ENCODE data around the gene PCBD2. TPM values are rescaled to one million over a fixed set of nuclear protein-coding genes. Genes with fewer than 3 reads are reported as not detected.

Gene PCBD2
- total and polyA plus RNA-seq, 2 of the 8 experiments (the other 6 are each of a cell fraction or from before 2014, with no cell fraction given), result 4.8 to 10.3 TPM

- no peaks in the 10 kb centered on the region for H3K23me2 ChIP-seq (ENCODE audit: low read depth, low read length)
- WGBS, 2 experiments (ENCODE audit: extremely low coverage in 1 of 2, insufficient coverage in 1 of 2, insufficient read length in 1 of 2, insufficient replicate concordance in 2 of 2, low coverage in 1 of 2, low lambda C conversion rate in 2 of 2, missing lambda C conversion rate in 1 of 2), result 94% methylated on average over 2 of the region's 2 CpGs; no CpG with 5 or more reads in 1 of the 2 experiments
- no peak overlapping the region for H3K4me3 ChIP-seq (ENCODE audit: extremely low read depth in 1 of 4, insufficient read depth in 2 of 4, low read depth in 3 of 4, low read length in 4 of 4)
- peaks cover 0 to 9% (median 4%) of the 10 kb centered on the region in 4 experiments; a peak in 4 of 7 replicates for H3K4me1 ChIP-seq (replicated peaks in 1 of 4; ENCODE audit: control insufficient read depth in 3 of 4, insufficient read depth in 4 of 4, low read length in 3 of 4)
- H2BK12ac ChIP-seq (ENCODE audit: low read depth, low read length), result no peak overlapping the region
- no peak overlapping the region for H3K27ac ChIP-seq (ENCODE audit: low read depth, low read length)
- no peaks in the 10 kb centered on the region for H3K79me2 ChIP-seq (ENCODE audit: control insufficient read depth in 1 of 2, insufficient read depth in 2 of 2, low read length in 2 of 2)
- H4K91ac ChIP-seq (replicated peaks; ENCODE audit: insufficient read length, low read length), result no peak overlapping the region
- H3K18ac ChIP-seq (ENCODE audit: extremely low read depth, low read length), result no peak overlapping the region
- DNase-seq (ENCODE audit: low read depth in 1 of 2, low spot score in 2 of 2), result no peak
- H2BK5ac ChIP-seq (ENCODE audit: low read depth, low read length), result no peak overlapping the region
- no peak overlapping the region for H2BK120ac ChIP-seq (replicated peaks; ENCODE audit: low read depth, low read length)
- no peaks in the 10 kb centered on the region for H3K36me3 ChIP-seq (ENCODE audit: control insufficient read depth in 2 of 4, insufficient read depth in 4 of 4, low read length in 3 of 4)
- no peak overlapping the region for H3K9ac ChIP-seq (replicated peaks in 1 of 4; ENCODE audit: extremely low read depth in 1 of 4, low read depth in 3 of 4, low read length in 3 of 4)
- no peak overlapping the region for H4K5ac ChIP-seq (ENCODE audit: insufficient read length, low read depth, low read length)
- no peaks in the 10 kb centered on the region for H4K20me1 ChIP-seq (replicated peaks in 1 of 2; ENCODE audit: control insufficient read depth in 1 of 2, insufficient read depth in 2 of 2, low read length in 2 of 2)
- no peak overlapping the region for H2AK5ac ChIP-seq (ENCODE audit: low read depth, low read length)
- no peaks in the 10 kb centered on the region for H3K79me1 ChIP-seq (ENCODE audit: low read depth, low read length)
- CTCF ChIA-PET (ENCODE audit: partially characterized antibody), result no interaction called here
- H2BK15ac ChIP-seq (ENCODE audit: low read length), result no peak overlapping the region
- no peak overlapping the region for H3K23ac ChIP-seq (ENCODE audit: insufficient read length)
- no peak overlapping the region for H2AFZ ChIP-seq (ENCODE audit: low read length)
- no peak for FAIRE-seq
- no peak overlapping the region for H3K14ac ChIP-seq (ENCODE audit: insufficient read length)
- TF ChIP-seq TBP (IDR thresholded peaks at IDR 0.05; ENCODE audit: low read depth, low read length) (no peak), CHD2 (IDR thresholded peaks at IDR 0.05; ENCODE audit: low read length) (no peak), SIN3A (conservative IDR thresholded peaks at IDR 0.05 in 1 of 2, IDR thresholded peaks at IDR 0.05 in 1 of 2; ENCODE audit: low read depth in 1 of 2, low read length in 2 of 2) (no peak), EP300 (IDR thresholded peaks at IDR 0.05; ENCODE audit: borderline replicate concordance in 1 of 2, low read depth in 2 of 2, low read length in 2 of 2) (no peak), SIX5 (IDR thresholded peaks at IDR 0.05; ENCODE audit: low read depth, low read length) (no peak), TEAD4 (IDR thresholded peaks at IDR 0.05; ENCODE audit: low read depth, low read length) (no peak), NANOG (IDR thresholded peaks at IDR 0.05; ENCODE audit: insufficient read depth, low read depth, low read length, poor library complexity, severe bottlenecking) (no peak), SRF (IDR thresholded peaks at IDR 0.05; ENCODE audit: low read depth, low read length) (no peak), POLR2AphosphoS5 (IDR thresholded peaks at IDR 0.05; ENCODE audit: low read depth, low read length) (no peak), NRF1 (IDR thresholded peaks at IDR 0.05; ENCODE audit: low read depth, low read length) (no peak), SIRT6 (IDR thresholded peaks at IDR 0.05; ENCODE audit: low read length) (no peak), MAFK (IDR thresholded peaks at IDR 0.05; ENCODE audit: low read depth, low read length) (no peak)
- H4K8ac ChIP-seq (ENCODE audit: extremely low read depth, insufficient read depth, low read length), result no peak overlapping the region
- no peak overlapping the region for H3K4me2 ChIP-seq (ENCODE audit: insufficient read depth in 1 of 2, low read depth in 2 of 2, low read length in 2 of 2)
- no peak overlapping the region for H3K56ac ChIP-seq (replicated peaks; ENCODE audit: insufficient read length, low read depth, low read length)
- H3K4ac ChIP-seq (replicated peaks; ENCODE audit: insufficient read length, low read depth, low read length), result no peak overlapping the region
- H3K9me3 ChIP-seq (ENCODE audit: insufficient read depth in 2 of 2, low read depth in 1 of 2, low read length in 1 of 2), result no peaks in the 10 kb centered on the region
- H3K27me3 ChIP-seq (replicated peaks in 1 of 4; ENCODE audit: control insufficient read depth in 3 of 4, extremely low read depth in 1 of 4, insufficient read depth in 3 of 4, low read length in 3 of 4), result no peaks in the 10 kb centered on the region; a peak in 1 of 7 replicates
- no peak overlapping the region for H2BK20ac ChIP-seq (ENCODE audit: low read length)
- POLR2A ChIA-PET (ENCODE audit: partially characterized antibody), result no interaction called here
These were observed 89.7 kb downstream of the PCBD2 start for GRCh38 chr5:134994560-134995156.
